Neural cell (in vitro differentiated cells): ENCODE measurements around the gene ABHD2.

Experiments used
- CTCF ChIP-seq: fragments of 450-650 bp; IDR thresholded peaks from 2 replicates; pipeline ENCODE4 v1.5.1; 2014; ENCODE audit warnings: antibody characterized with exemption, mild to moderate bottlenecking, moderate library complexity; ENCODE audit not compliant: poor library complexity, severe bottlenecking
- EZH2 ChIP-seq: fragments of 200-600, 300-800 bp; shearing (Covaris generic), sonication (generic); IDR thresholded peaks from 2 replicates; pipeline ENCODE4 v1.6.1; 2014; ENCODE audit warnings: antibody characterized with exemption, low read length, borderline replicate concordance, mild to moderate bottlenecking; ENCODE audit not compliant: insufficient read depth, poor library complexity, severe bottlenecking
- POLR2AphosphoS5 ChIP-seq: IDR thresholded peaks from 2 replicates; pipeline ENCODE4 v1.6.1; 2012
- RAD21 ChIP-seq: fragments of 450-650 bp; conservative IDR thresholded peaks from 2 replicates; pipeline ENCODE4 v1.6.1; 2014; ENCODE audit warnings: antibody characterized with exemption, mild to moderate bottlenecking, moderate library complexity
- REST ChIP-seq: IDR thresholded peaks from 2 replicates; pipeline ENCODE4 v1.6.1; 2012; ENCODE audit warnings: borderline replicate concordance
- TAF1 ChIP-seq: IDR thresholded peaks from 2 replicates; pipeline ENCODE4 v1.6.1; 2012; ENCODE audit warnings: low read depth

GRCh38 chr15:89195836-89196235 lies 107.6 kb downstream of the ABHD2 start:
- no peak for TF ChIP-seq EZH2
- no peak for TF ChIP-seq CTCF
- no peak for TF ChIP-seq POLR2AphosphoS5
- TF ChIP-seq REST: no peak
- no peak for TF ChIP-seq RAD21
- no peak for TF ChIP-seq TAF1
